Measurements from ENCODE around the gene PLAGL2. TPM values are rescaled to one million over a fixed set of nuclear protein-coding genes. Genes with fewer than 3 reads are reported as not detected.

The PLAGL2 gene
- total RNA-seq, 6 donors from 2014 or later, result 11.4 to 17.1 (median 14.1) TPM

DNA sequence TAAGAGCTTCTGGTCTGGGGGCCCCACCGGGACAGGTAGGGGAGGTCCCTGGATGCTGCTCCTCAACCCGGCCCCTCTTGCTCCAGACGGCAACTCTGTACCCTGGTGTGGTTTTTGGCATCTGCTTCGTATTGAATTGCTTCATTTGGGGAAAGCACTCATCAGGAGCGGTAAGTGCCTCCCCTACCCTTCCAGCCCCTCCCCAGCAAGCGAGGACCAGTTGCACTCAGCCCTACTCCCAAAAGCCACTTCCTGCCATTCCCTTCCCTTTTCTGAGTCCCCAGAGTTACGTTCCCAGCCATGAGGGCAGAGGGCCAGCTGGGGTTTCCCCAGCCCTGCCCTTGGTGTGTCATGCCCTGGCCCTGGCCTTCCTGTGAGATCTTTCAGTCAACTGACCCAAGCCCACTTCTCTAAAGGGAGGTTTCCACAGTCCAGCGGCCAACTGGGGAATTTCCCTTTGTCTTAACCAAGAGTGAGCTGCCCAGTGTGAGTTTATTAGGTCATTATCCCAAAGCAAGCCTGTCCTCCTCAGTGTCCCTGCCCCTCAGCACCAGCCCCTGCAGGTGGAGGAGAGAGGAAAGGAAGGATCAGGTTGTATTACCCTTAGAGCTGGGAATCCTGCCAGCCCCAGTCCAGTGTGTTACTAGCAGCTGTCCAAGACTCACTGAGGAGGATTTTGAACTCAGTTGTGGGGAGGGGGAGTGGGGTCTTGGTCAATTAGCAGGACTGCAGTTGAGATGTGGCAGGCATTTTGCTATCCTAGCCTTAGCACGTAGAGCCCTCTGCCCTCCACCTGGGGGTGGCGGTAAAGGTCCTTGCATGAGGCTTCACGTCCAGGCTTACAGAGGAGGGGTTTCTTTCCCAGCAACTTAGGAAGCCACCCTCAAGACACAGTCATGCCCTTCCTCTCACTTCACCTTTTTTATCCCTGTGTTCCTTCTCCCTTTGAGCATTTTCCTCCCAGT lies 52.2 kb downstream of the PLAGL2 start:
- 22 to 25% methylated on average over 10 to 11 of the region's 11 CpGs for WGBS, 2 donors
- TF ChIP-seq, protein P1, sequence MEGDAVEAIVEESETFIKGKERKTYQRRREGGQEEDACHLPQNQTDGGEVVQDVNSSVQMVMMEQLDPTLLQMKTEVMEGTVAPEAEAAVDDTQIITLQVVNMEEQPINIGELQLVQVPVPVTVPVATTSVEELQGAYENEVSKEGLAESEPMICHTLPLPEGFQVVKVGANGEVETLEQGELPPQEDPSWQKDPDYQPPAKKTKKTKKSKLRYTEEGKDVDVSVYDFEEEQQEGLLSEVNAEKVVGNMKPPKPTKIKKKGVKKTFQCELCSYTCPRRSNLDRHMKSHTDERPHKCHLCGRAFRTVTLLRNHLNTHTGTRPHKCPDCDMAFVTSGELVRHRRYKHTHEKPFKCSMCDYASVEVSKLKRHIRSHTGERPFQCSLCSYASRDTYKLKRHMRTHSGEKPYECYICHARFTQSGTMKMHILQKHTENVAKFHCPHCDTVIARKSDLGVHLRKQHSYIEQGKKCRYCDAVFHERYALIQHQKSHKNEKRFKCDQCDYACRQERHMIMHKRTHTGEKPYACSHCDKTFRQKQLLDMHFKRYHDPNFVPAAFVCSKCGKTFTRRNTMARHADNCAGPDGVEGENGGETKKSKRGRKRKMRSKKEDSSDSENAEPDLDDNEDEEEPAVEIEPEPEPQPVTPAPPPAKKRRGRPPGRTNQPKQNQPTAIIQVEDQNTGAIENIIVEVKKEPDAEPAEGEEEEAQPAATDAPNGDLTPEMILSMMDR (IDR thresholded peaks at IDR 0.05), result peak in 4 of 6 experiments; percentile 36 to 65 (median 53)
- TF ChIP-seq POLR2A (IDR thresholded peaks at IDR 0.05), result peak in 1 of 4 donors; percentile 8
- TF ChIP-seq EP300 (IDR thresholded peaks at IDR 0.05), result peak in 2 of 4 donors; percentile 56 to 92
- TF ChIP-seq POLR2AphosphoS5 (IDR thresholded peaks at IDR 0.05), result peak; percentile 86 to 91
- no peaks in the 10 kb centered on the region for H3K27me3 ChIP-seq
- no peaks in the 10 kb centered on the region for H3K9me3 ChIP-seq
- peaks cover 13 to 18% (median 16%) of the 10 kb centered on the region in 4 donors for H3K4me1 ChIP-seq
- peak; percentile 93 to 94 for ATAC-seq (ENCODE audit: low FRiP score in 2 of 2)
- no peak overlapping the region for H3K4me3 ChIP-seq
- DNase-seq, result peak; percentile 66 to 97
- peak overlapping the region; percentile 64 to 83 (median 74) for H3K27ac ChIP-seq
- H3K36me3 ChIP-seq, result peaks cover 9 to 76% (median 51%) of the 10 kb centered on the region in 4 donors

DNA sequence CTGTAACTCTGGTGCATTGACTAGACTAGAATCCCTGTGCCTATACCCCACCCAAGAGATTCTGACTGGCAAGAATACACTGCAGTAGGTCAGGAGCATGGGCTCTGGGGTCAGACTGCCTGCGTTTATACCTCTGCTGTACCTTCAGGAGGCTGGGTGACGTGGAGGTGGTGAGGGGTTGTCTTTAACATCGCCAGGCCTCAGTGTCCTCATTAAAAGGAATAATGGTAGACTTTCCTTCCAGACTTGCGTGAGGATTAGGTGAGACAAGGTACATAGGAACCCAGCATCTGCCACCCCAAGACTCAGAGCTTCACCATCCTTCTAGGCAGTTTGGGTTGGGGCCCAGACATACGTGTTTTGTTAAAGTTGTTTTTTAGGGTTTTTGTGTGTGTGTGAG lies 53.8 kb downstream of the PLAGL2 start:
- Histone ChIP-seq H3K4me3 (no peak overlapping the region), H3K36me3 (peaks cover 0 to 76% (median 50%) of the 10 kb centered on the region in 4 donors), H3K4me1 (peaks cover 13 to 18% (median 16%) of the 10 kb centered on the region in 4 donors), H3K27ac (no peak overlapping the region), H3K9me3 (no peaks in the 10 kb centered on the region), H3K27me3 (no peaks in the 10 kb centered on the region)
- ATAC-seq (ENCODE audit: low FRiP score in 2 of 2) (no peak), DNase-seq (no peak)
- TF ChIP-seq EP300 (IDR thresholded peaks at IDR 0.05) (no peak), POLR2AphosphoS5 (IDR thresholded peaks at IDR 0.05) (no peak)
- WGBS, 2 donors, result 93 to 94% methylated on average over 5 of the region's 5 CpGs

DNA sequence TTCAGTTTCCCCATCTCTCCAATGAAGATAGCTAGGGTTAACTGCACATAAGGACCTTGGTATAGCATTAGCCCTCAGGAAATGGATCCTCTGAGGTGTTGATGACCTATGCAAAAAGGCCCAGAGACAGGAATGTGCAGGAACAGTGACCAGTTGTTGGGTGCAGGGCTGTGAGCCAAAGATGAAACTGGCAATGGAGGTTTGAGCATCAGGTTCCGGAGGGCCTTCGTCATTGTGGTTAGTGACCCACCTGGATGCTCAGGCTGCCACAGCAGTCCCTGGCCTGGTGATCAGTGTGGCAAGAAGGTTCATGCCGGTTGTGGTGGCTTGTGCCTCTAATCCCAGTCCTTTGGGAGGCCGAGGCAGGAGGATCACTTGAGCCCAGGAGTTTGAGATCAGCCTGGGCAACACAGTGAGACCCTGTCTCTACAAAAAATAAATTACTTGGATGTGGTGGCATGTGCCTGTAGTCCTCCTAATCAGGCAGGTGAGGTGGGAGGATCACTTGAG lies 54.3 kb downstream of the PLAGL2 start:
- H3K27ac ChIP-seq, result no peak overlapping the region
- H3K4me1 ChIP-seq, result peaks cover 13 to 18% (median 16%) of the 10 kb centered on the region in 4 donors
- no peak overlapping the region for H3K4me3 ChIP-seq
- 98 to 100% methylated on average over 3 to 4 of the region's 4 CpGs for WGBS, 2 donors
- no peak for TF ChIP-seq POLR2A (IDR thresholded peaks at IDR 0.05)
- H3K36me3 ChIP-seq, result peaks cover 2 to 73% (median 45%) of the 10 kb centered on the region in 4 donors
- ATAC-seq (ENCODE audit: low FRiP score in 2 of 2) (no peak), DNase-seq (no peak)
- H3K9me3 ChIP-seq, result no peaks in the 10 kb centered on the region
- no peaks in the 10 kb centered on the region for H3K27me3 ChIP-seq

DNA sequence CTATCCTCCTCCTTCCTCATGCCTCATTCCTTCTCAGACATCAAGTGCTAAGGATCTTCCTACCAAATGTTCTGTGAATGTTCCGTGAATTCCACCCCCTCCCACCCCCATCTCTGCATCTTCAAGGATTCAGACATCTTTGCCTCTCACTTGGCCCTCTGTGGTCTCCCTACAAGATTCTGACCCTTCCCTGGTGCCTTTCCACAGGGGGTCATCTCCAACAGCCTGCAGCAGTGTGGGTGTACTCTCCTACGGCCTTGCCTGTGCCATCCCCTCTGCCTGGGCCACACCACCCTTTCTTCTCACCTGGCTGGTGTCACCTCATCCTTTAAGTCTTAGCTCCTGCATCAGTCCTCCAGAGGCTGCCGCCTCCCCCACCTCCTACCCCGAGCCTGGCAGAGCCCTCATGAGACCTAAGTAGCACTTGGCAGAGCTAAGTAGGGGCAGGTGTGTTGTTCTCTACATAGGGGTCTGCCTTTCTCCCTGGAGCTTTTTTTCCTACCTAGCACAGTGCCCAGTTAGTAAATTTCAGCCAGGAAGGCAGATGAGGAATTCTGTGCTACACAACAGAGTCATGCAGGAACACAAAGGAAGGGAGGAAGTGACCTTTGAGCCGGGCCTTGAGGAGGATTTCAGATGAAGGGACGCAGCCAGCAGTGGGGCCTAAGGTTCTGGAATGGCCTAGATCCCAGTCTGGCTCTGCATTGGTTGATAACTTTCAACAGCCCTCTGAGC lies 55.0 kb downstream of the PLAGL2 start:
- DNase-seq, result no peak
- ATAC-seq (ENCODE audit: low FRiP score in 2 of 2), result no peak
- no peaks in the 10 kb centered on the region for H3K9me3 ChIP-seq
- WGBS, 2 donors, result 89 to 94% methylated on average over 6 of the region's 6 CpGs
- H3K27me3 ChIP-seq, result no peaks in the 10 kb centered on the region
- H3K4me3 ChIP-seq, result no peak overlapping the region
- TF ChIP-seq, protein P1 (IDR thresholded peaks at IDR 0.05), result no peak
- no peak for TF ChIP-seq POLR2AphosphoS5 (IDR thresholded peaks at IDR 0.05)
- TF ChIP-seq POLR2A (IDR thresholded peaks at IDR 0.05), result no peak
- TF ChIP-seq EP300 (IDR thresholded peaks at IDR 0.05), result no peak
- no peak overlapping the region for H3K27ac ChIP-seq
- H3K4me1 ChIP-seq, result peaks cover 13 to 18% (median 16%) of the 10 kb centered on the region in 4 donors
- H3K36me3 ChIP-seq, result peaks cover 6 to 73% (median 44%) of the 10 kb centered on the region in 4 donors

DNA sequence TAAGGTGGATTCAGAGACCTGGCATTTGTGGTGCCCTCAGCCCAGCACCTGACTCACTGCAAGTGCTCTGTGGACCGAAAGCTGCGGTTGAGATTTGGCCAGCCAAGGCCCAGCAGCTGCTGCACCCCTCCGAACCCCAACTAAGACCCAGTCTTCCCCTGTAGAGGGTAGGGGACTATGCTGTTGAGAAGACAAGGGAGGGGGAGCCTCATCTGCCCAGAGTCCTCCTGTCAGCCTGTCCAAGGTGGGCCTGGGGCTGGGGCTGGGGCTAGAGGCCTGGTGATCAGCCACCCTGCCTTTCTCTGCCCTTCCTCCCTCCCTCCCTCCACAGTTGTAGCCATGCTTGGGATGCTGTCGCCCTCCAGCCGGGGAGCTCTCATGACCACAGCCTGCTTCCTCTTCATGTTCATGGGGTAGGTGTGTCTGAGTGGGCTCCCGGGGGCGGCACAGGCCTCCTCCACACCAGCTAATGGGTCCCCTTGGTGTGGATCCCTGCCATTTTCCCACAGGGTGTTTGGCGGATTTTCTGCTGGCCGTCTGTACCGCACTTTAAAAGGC lies 57.2 kb downstream of the PLAGL2 start:
- peak in 1 of 2 donors; percentile 63 for DNase-seq
- Histone ChIP-seq H3K4me3 (no peak overlapping the region), H3K36me3 (peaks cover 13 to 82% (median 61%) of the 10 kb centered on the region in 4 donors), H3K27me3 (no peaks in the 10 kb centered on the region), H3K9me3 (no peaks in the 10 kb centered on the region), H3K27ac (no peak overlapping the region), H3K4me1 (peaks cover 6 to 12% (median 10%) of the 10 kb centered on the region in 4 donors)
- no peak for ATAC-seq (ENCODE audit: low FRiP score in 2 of 2)
- TF ChIP-seq POLR2AphosphoS5 (IDR thresholded peaks at IDR 0.05) (no peak), EP300 (IDR thresholded peaks at IDR 0.05) (no peak), POLR2A (IDR thresholded peaks at IDR 0.05) (no peak)
- TF ChIP-seq, protein P1 (IDR thresholded peaks at IDR 0.05), result no peak
- WGBS, 2 donors, result 94 to 97% methylated on average over 7 to 10 of the region's 10 CpGs

Data from upper lobe of left lung (tissue), 6 donors.